ENCODE measurements around the gene CDC37.

DNA sequence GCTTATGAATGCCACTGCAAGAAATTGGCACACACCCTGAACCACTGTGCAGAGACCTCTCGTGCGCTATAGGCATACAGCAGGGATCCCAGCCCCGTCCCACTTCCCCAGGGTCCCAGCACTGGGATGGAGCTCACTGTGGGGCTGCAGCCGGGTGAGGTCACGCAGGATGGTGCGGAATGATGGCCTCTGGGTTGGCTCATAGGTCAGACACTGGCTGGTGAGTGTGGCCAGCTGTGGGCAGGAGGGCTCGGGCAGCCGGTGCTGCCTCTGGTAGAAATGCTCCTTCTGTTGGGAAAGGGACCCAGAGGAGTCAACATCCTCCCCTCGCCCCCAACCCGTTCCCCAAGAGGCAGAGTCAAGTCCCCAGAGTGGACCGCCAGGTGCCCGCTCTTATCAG lies 46.9 kb downstream of the CDC37 start:
- TF ChIP-seq, protein P1, sequence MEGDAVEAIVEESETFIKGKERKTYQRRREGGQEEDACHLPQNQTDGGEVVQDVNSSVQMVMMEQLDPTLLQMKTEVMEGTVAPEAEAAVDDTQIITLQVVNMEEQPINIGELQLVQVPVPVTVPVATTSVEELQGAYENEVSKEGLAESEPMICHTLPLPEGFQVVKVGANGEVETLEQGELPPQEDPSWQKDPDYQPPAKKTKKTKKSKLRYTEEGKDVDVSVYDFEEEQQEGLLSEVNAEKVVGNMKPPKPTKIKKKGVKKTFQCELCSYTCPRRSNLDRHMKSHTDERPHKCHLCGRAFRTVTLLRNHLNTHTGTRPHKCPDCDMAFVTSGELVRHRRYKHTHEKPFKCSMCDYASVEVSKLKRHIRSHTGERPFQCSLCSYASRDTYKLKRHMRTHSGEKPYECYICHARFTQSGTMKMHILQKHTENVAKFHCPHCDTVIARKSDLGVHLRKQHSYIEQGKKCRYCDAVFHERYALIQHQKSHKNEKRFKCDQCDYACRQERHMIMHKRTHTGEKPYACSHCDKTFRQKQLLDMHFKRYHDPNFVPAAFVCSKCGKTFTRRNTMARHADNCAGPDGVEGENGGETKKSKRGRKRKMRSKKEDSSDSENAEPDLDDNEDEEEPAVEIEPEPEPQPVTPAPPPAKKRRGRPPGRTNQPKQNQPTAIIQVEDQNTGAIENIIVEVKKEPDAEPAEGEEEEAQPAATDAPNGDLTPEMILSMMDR (IDR thresholded peaks at IDR 0.05) = no peak
- no peak for TF ChIP-seq POLR2A (IDR thresholded peaks at IDR 0.05)
- no peak for TF ChIP-seq EP300 (IDR thresholded peaks at IDR 0.05)

All from stomach (tissue), 4 donors.